SK-N-SH (cell line): ENCODE data around the gene ZMIZ1. TPM values are rescaled to one million over a fixed set of nuclear protein-coding genes. Genes with fewer than 3 reads are reported as not detected.

Source experiments
- CTCF ChIA-PET: fragments of 300-600, 350-600 bp; formaldehyde crosslinking; extraction: SDS; loops from one replicate; lab custom pipeline; 2021; lab: Yijun Ruan, JAX
- POLR2A ChIA-PET: fragments of 350-600 bp; sonication (Branson Sonifier 250); formaldehyde crosslinking; extraction: SDS; loops from one replicate; lab custom pipeline; 2020; ENCODE audit warnings: antibody characterized with exemption, inconsistent platforms; lab: Yijun Ruan, JAX
- DNase-seq: peaks from one replicate; pipeline ENCODE4 v3.0.0; 2012
- H2AFZ ChIP-seq: fragments of 200-600 bp; sonication (generic); 2 replicates; pipeline ENCODE4 v1.8.1; 2016; ENCODE audit warnings: antibody characterized with exemption, mild to moderate bottlenecking, low read depth
- H3F3A ChIP-seq: fragments of 200-600 bp; sonication (generic); replicated peaks from 2 replicates; pipeline ENCODE3; 2016; ENCODE audit warnings: antibody characterized with exemption, mild to moderate bottlenecking; ENCODE audit not compliant: insufficient read depth
- H3K27ac ChIP-seq, 2 experiments: fragments of 200-500 bp in 1 of 2; fragments of 200-600 bp in 1 of 2; sonication (Bioruptor generic) in 1 of 2; sonication (generic), shearing (Covaris generic) in 1 of 2; 2 replicates each; pipeline versions ENCODE4 v1.5.1 to v1.6.1; 2014 to 2016; ENCODE audit warnings: low read depth in 2 of 2, inconsistent platforms in 1 of 2, low read length in 1 of 2, mild to moderate bottlenecking in 1 of 2, mixed read lengths in 1 of 2
- H3K27me3 ChIP-seq: fragments of 200-600 bp; sonication (generic), shearing (Covaris generic); 2 replicates; pipeline ENCODE4 v1.6.1; 2016; ENCODE audit warnings: mixed run types; ENCODE audit not compliant: insufficient read depth
- H3K36me3 ChIP-seq, 2 experiments: fragments of 200-500 bp in 1 of 2; fragments of 200-600 bp in 1 of 2; sonication (Bioruptor generic) in 1 of 2; sonication (generic) in 1 of 2; replicated peaks in 1 of 2; 2 replicates each; pipeline versions ENCODE3 to v1.5.1; 2014 to 2016; ENCODE audit warnings: low read length in 1 of 2, mild to moderate bottlenecking in 1 of 2; ENCODE audit not compliant: insufficient read depth in 2 of 2, control insufficient read depth in 1 of 2
- H3K4me1 ChIP-seq, 2 experiments: fragments of 200-500 bp in 1 of 2; fragments of 200-600 bp in 1 of 2; sonication (Bioruptor generic) in 1 of 2; sonication (generic), shearing (Covaris generic) in 1 of 2; 2 replicates each; pipeline versions ENCODE4 v1.5.1 to v1.6.1; 2014 to 2016; ENCODE audit warnings: low read depth in 1 of 2, low read length in 1 of 2, mixed run types in 1 of 2; ENCODE audit not compliant: insufficient read depth in 2 of 2, control insufficient read depth in 1 of 2
- H3K4me2 ChIP-seq: fragments of 200-600 bp; sonication (generic), shearing (Covaris generic); 2 replicates; pipeline ENCODE4 v1.6.1; 2017; ENCODE audit warnings: mixed run types
- H3K4me3 ChIP-seq, 2 experiments: fragments of 200-500 bp in 1 of 2; fragments of 200-600 bp in 1 of 2; sonication (Bioruptor generic) in 1 of 2; sonication (generic), shearing (Covaris generic) in 1 of 2; 2 replicates each; pipeline versions ENCODE4 v1.5.1 to v1.8.1; 2014 to 2016; ENCODE audit warnings: low read depth in 2 of 2, inconsistent platforms in 1 of 2, low read length in 1 of 2, mild to moderate bottlenecking in 1 of 2, mixed read lengths in 1 of 2, moderate library complexity in 1 of 2
- H3K79me2 ChIP-seq: fragments of 200-600 bp; sonication (generic); 2 replicates; pipeline ENCODE4 v1.8.1; 2017; ENCODE audit warnings: mild to moderate bottlenecking; ENCODE audit not compliant: insufficient read depth
- H3K9ac ChIP-seq: fragments of 200-600 bp; sonication (generic); 2 replicates; pipeline ENCODE4 v1.6.1; 2017; ENCODE audit warnings: mixed run types
- H3K9me2 ChIP-seq: fragments of 200-600 bp; sonication (generic); 2 replicates; pipeline ENCODE4 v1.6.1; 2017; ENCODE audit warnings: mixed run types
- H3K9me3 ChIP-seq: fragments of 200-600 bp; sonication (generic); 2 replicates; pipeline ENCODE4 v1.6.1; 2017; ENCODE audit warnings: mixed run types, mild to moderate bottlenecking, moderate library complexity
- H4K20me1 ChIP-seq: fragments of 200-600 bp; sonication (generic); 2 replicates; pipeline ENCODE4 v1.6.1; 2017; ENCODE audit warnings: mild to moderate bottlenecking, mixed run types; ENCODE audit not compliant: insufficient read depth
- EP300 ChIP-seq, 2 experiments: IDR thresholded peaks; 2 replicates each; pipeline versions ENCODE4 v1.4.0 to v1.6.1; 2012; ENCODE audit warnings: borderline replicate concordance in 1 of 2, low read depth in 1 of 2, low read length in 1 of 2
- FOSL2 ChIP-seq: IDR thresholded peaks from 2 replicates; pipeline ENCODE4 v1.4.0; 2012; ENCODE audit warnings: low read depth, mild to moderate bottlenecking, moderate library complexity, borderline replicate concordance
- GABPA ChIP-seq: IDR thresholded peaks from 2 replicates; pipeline ENCODE4 v1.4.0; 2012; ENCODE audit warnings: low read depth, mild to moderate bottlenecking
- JUND ChIP-seq: IDR thresholded peaks from 2 replicates; pipeline ENCODE4 v1.4.0; 2012
- MEF2A ChIP-seq: IDR thresholded peaks from 2 replicates; pipeline ENCODE4 v1.4.0; 2012; ENCODE audit warnings: low read depth, borderline replicate concordance
- MXI1 ChIP-seq: IDR thresholded peaks from 2 replicates; pipeline ENCODE4 v1.6.1; 2012; ENCODE audit warnings: mild to moderate bottlenecking, low read depth, low read length, improper control_type of control experiment
- NFIC ChIP-seq: IDR thresholded peaks from 2 replicates; pipeline ENCODE4 v1.4.0; 2012; ENCODE audit warnings: borderline replicate concordance
- POLR2AphosphoS5 ChIP-seq: IDR thresholded peaks from 2 replicates; pipeline ENCODE4 v1.6.1; 2012; ENCODE audit warnings: low read depth, low read length
- RCOR1 ChIP-seq: fragments of 150-350 bp; IDR thresholded peaks from 2 replicates; pipeline ENCODE4 v1.6.1; 2017; ENCODE audit warnings: antibody characterized with exemption, low read length
- RFX5 ChIP-seq: IDR thresholded peaks from 2 replicates; pipeline ENCODE4 v1.6.1; 2012; ENCODE audit warnings: mild to moderate bottlenecking, improper control_type of control experiment, low read length
- RXRA ChIP-seq: IDR thresholded peaks from 2 replicates; pipeline ENCODE4 v1.4.0; 2012; ENCODE audit warnings: low read depth, mild to moderate bottlenecking, borderline replicate concordance
- SIN3A ChIP-seq: IDR thresholded peaks from 2 replicates; pipeline ENCODE4 v1.6.1; 2012; ENCODE audit warnings: low read depth, mild to moderate bottlenecking, low read length, moderate library complexity, borderline replicate concordance
- TAF1 ChIP-seq: IDR thresholded peaks from 2 replicates; pipeline ENCODE4 v1.6.1; 2012; ENCODE audit warnings: low read depth, mild to moderate bottlenecking, low read length, moderate library complexity, borderline replicate concordance
- YY1 ChIP-seq: IDR thresholded peaks from 2 replicates; pipeline ENCODE4 v1.4.0; 2012; ENCODE audit warnings: low read depth, mild to moderate bottlenecking
- WGBS: methylation state at CpG from one replicate; pipeline ENCODE4 v1.1.6; 2017; ENCODE audit warnings: low lambda C conversion rate; 5-methylcytosine and 5-hydroxymethylcytosine counted together
- polyA plus RNA-seq, 3 experiments: library from polyadenylated mRNA; depleted of rRNA; stranded (reverse); fragments of >200 nt; gene quantifications; 2 replicates each; pipeline ENCODE4 v1.2.3, GENCODE V29; 2012
- TF ChIP-seq, protein P1 (sequence below): IDR thresholded peaks from 2 replicates; pipeline ENCODE4 v1.6.1; 2012; ENCODE audit warnings: mild to moderate bottlenecking, low read depth, low read length, moderate library complexity
- TF ChIP-seq, protein P2 (sequence below): fragments of 150-350 bp; IDR thresholded peaks from 2 replicates; pipeline ENCODE4 v1.6.1; 2016; ENCODE audit warnings: mild to moderate bottlenecking, low read depth, low read length
- TF ChIP-seq, protein P3 (sequence below): IDR thresholded peaks from 2 replicates; pipeline ENCODE4 v1.4.0; 2012; ENCODE audit warnings: low read depth, borderline replicate concordance
- TF ChIP-seq, protein P4 (sequence below): IDR thresholded peaks from 2 replicates; pipeline ENCODE4 v1.4.0; 2012; ENCODE audit warnings: low read depth

The ZMIZ1 gene
- polyA plus RNA-seq, 1 of the 3 experiments (the other 2 are of a cell fraction): 23.5 TPM

DNA sequence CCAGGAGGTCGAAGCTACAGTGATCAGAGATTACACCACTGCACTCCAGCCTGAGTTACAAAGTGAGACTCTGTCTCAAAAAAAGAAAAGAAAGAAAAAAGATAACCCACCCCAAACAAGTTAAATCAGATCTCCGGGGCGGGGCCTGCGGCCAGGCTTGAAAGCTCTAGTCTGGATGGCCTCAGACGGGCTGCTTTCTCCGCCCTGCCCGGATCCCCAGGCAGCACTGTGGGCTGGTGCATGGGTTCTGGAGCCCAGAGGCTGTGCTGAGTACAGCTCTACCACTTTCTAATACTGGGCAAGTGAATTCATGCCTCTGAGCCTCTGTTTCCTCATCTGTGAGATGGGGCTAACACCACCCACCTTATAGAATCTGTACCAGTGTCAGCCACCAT, 83.7 kb downstream of the ZMIZ1 start:
- Histone ChIP-seq H3K36me3 (peaks cover 0 to 4% of the 10 kb centered on the region in 2 experiments), H3K9me2 (no peaks in the 10 kb centered on the region), H3K9ac (peak overlapping the region; percentile 76), H3K27me3 (no peaks in the 10 kb centered on the region), H3K4me2 (peak overlapping the region; percentile 74), H4K20me1 (no peaks in the 10 kb centered on the region), H3F3A (peaks cover 40% of the 10 kb centered on the region), H3K4me3 (no peak overlapping the region), H3K9me3 (no peaks in the 10 kb centered on the region), H3K79me2 (peaks cover 70% of the 10 kb centered on the region), H3K27ac (peak overlapping the region; percentile 94 to 97), H2AFZ (no peak overlapping the region), H3K4me1 (peaks cover 73 to 97% of the 10 kb centered on the region in 2 experiments; a peak in 3 of 4 replicates)
- ChIA-PET CTCF (interaction anchor here (0.7 to 9.6 kb wide), 4 partner anchors 13 to 47 kb away, joined by 3 to 91 read pairs (median 4); no protein-coding TSS in a partner anchor), POLR2A (interaction anchor here (1.5 kb wide), 1 partner anchor 20 kb away, joined by 5 read pairs; no protein-coding TSS in a partner anchor)
- 78% methylated on average over 4 of the region's 7 CpGs for WGBS
- no peak for DNase-seq
- TF ChIP-seq SIN3A (no peak), JUND (no peak), POLR2AphosphoS5 (no peak), GABPA (no peak), TAF1 (no peak), RFX5 (no peak), FOSL2 (no peak), YY1 (no peak), MXI1 (no peak), EP300 (IDR thresholded peaks at IDR 0.05; ENCODE audit: borderline replicate concordance in 1 of 2, low read depth in 1 of 2, low read length in 1 of 2) (no peak), RXRA (no peak), NFIC (no peak), RCOR1 (no peak), MEF2A (no peak)
- TF ChIP-seq, protein P1, sequence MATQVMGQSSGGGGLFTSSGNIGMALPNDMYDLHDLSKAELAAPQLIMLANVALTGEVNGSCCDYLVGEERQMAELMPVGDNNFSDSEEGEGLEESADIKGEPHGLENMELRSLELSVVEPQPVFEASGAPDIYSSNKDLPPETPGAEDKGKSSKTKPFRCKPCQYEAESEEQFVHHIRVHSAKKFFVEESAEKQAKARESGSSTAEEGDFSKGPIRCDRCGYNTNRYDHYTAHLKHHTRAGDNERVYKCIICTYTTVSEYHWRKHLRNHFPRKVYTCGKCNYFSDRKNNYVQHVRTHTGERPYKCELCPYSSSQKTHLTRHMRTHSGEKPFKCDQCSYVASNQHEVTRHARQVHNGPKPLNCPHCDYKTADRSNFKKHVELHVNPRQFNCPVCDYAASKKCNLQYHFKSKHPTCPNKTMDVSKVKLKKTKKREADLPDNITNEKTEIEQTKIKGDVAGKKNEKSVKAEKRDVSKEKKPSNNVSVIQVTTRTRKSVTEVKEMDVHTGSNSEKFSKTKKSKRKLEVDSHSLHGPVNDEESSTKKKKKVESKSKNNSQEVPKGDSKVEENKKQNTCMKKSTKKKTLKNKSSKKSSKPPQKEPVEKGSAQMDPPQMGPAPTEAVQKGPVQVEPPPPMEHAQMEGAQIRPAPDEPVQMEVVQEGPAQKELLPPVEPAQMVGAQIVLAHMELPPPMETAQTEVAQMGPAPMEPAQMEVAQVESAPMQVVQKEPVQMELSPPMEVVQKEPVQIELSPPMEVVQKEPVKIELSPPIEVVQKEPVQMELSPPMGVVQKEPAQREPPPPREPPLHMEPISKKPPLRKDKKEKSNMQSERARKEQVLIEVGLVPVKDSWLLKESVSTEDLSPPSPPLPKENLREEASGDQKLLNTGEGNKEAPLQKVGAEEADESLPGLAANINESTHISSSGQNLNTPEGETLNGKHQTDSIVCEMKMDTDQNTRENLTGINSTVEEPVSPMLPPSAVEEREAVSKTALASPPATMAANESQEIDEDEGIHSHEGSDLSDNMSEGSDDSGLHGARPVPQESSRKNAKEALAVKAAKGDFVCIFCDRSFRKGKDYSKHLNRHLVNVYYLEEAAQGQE: no peak
- TF ChIP-seq, protein P2, sequence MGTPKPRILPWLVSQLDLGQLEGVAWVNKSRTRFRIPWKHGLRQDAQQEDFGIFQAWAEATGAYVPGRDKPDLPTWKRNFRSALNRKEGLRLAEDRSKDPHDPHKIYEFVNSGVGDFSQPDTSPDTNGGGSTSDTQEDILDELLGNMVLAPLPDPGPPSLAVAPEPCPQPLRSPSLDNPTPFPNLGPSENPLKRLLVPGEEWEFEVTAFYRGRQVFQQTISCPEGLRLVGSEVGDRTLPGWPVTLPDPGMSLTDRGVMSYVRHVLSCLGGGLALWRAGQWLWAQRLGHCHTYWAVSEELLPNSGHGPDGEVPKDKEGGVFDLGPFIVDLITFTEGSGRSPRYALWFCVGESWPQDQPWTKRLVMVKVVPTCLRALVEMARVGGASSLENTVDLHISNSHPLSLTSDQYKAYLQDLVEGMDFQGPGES: no peak
- TF ChIP-seq, protein P3, sequence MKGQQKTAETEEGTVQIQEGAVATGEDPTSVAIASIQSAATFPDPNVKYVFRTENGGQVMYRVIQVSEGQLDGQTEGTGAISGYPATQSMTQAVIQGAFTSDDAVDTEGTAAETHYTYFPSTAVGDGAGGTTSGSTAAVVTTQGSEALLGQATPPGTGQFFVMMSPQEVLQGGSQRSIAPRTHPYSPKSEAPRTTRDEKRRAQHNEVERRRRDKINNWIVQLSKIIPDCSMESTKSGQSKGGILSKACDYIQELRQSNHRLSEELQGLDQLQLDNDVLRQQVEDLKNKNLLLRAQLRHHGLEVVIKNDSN: no peak
- TF ChIP-seq, protein P4, sequence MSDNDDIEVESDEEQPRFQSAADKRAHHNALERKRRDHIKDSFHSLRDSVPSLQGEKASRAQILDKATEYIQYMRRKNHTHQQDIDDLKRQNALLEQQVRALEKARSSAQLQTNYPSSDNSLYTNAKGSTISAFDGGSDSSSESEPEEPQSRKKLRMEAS: no peak
